Stimulated activated CD4-positive, alpha-beta T cell treated with anti-CD3 and anti-CD28 coated beads, TNF-alpha, amount 100 ng/mL, for 4 hours (primary cell): Measurements from ENCODE around the gene CD79B.
"Not testable (repeated sequence)": the region's sequence is repeated elsewhere in the genome, so short reads cannot be mapped to it uniquely, and the experiment has no call there.

Source experiments
- DNase-seq, 3 experiments: peaks; one replicate each; pipeline ENCODE4 v3.0.0-alpha.2; 2020; ENCODE audit warnings: low read depth in 3 of 3

CD79B gene

GRCh38 chr17:63911657-63912100 is 20.5 kb downstream of the CD79B start:
- peak in 2 of 3 experiments; percentile 35 to 41 for DNase-seq

DNA sequence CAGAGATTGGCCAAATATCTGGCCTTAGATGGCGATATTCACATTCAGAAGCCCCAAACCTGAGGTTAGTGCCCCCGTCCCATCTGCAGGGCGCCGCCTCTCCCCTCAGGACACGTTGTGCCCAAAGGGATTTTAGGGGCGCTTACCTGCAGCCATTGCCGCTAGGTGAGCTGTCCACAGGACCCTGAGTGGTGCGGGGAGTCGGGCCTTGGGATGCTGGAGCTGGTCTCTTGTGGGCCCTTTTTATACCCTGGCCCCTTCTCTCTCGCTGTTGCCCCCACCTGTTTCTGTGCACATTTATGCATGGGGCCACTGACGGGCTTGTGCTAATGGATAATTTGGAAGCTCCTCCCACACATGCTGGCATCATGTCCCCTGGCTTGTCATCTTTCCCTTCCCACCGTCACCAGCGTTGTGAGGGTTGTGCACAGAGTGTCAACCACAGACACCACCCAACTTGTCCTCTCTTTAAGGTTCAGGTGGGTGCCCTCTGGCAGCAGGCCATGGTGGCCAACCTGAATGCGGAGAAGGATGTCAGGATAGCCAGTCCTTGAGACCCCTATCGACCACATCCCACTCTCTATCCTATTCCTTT is 21.0 kb downstream of the CD79B start, which contains the start of gene CSHL1:
CSHL1 (minus strand) TSS at position 218 of the 595 bp plus-strand sequence; CDS start at position 156, 62 bp downstream.
- no peak for DNase-seq

- no peak for DNase-seq
Observed at GRCh38 chr17:63910096-63910495, 22.0 kb downstream of the CD79B start.

DNA sequence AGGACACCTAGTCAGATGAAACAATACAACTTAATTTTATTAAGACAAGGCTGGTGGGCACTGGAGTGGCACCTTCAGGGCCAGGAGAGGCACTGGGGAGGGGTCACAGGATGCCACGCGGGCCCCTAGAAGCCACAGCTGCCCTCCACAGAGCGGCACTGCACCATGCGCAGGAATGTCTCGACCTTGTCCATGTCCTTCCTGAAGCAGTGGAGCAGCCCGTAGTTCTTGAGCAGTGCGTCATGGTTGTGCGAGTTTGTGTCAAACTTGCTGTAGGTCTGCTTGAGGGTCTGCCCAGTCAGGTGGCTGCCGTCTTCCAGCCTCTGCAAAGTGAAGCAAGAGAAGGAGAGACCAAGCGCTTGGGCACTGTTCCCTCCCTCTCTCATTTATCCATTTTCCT is 22.5 kb downstream of the CD79B start:
- not testable (repeated sequence) for DNase-seq

- DNase-seq, result not testable (repeated sequence)
Observed at GRCh38 chr17:63907161-63907778, 24.9 kb downstream of the CD79B start.

- DNase-seq, result not testable (repeated sequence)
Observed at GRCh38 chr17:63904796-63905195, 27.3 kb downstream of the CD79B start.

DNA sequence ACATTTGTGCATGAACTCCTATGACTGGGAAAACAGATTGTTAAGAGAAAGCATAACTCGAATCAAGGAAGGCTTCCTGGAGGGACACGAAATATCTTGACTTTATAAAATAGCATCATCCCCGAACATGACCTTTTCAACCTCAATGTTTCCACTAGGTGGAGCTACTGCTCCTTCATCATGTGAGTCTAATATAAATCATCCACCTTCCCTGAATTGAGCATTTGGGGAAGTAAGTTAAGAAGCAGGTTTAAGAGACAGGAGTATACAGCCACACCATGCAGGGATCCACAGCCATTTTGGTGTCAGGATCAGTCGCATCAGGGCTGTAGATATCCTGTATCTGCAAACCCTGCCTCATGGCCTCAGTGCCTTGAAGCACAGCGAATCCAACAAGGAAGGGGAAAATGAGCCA is 28.3 kb downstream of the CD79B start:
- DNase-seq, result not testable (repeated sequence)

DNA sequence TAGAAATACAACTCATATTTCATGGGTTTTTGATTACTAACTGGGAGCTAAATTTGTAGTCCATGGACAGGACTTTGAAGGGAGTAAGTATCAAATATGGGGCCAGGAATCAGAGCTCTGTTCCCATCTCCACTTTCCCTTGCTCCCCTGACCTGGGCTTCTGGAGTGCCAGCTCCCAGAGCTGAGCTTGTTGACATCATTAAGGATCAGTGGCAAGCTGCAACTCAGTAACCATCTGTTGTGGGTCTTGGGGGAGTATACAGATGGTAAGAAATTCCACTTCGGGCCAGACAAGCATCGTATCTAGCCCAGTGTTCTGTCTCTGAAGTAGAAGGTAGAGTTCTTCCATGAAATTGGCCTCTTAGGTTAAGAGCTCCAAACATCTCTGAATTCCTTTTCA is 30.2 kb downstream of the CD79B start:
- not testable (repeated sequence) for DNase-seq

- DNase-seq, result not testable (repeated sequence)
Observed at GRCh38 chr17:63898899-63899798, 33.0 kb downstream of the CD79B start.

- not testable (repeated sequence) for DNase-seq
Observed at GRCh38 chr17:63896524-63897354, 35.4 kb downstream of the CD79B start, which contains the start of gene CSH1. Gene CSH1, minus strand, starts transcription at chr17:63896574. Its CDS starts 63 bp downstream, at chr17:63896511.

DNA sequence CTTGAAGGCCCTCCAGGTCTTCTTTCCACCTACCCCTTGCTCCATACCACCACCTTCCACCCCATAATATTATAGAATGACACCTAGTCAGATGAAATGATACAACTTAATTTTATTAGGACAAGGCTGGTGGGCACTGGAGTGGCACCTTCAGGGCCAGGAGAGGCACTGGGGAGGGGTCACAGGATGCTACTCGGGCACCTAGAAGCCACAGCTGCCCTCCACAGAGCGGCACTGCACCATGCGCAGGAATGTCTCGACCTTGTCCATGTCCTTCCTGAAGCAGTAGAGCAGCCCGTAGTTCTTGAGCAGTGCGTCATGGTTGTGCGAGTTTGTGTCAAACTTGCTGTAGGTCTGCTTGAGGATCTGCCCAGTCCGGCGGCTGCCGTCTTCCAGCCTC is 37.3 kb downstream of the CD79B start:
- not testable (repeated sequence) for DNase-seq

DNA sequence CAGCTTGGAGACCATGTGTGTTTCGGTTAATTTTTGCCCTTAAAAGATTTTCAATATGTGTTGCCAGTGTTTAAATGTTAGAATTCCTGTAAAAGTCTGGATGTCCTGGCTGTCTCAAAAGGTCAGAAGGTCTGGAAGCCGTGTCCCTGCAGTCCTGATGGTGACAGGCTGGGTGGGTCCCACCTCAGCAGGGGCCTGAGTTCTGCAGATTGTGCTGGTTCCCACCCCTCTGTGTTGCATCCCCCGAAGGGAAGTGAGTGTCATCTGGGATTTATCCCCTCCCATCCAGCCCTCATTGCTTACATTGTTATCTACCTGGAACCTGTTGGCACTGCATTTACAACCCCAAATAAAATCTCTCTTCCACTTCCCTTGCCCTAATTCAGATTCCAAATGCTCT is 38.1 kb downstream of the CD79B start:
- not testable (repeated sequence) for DNase-seq

- DNase-seq, result not testable (repeated sequence)
Observed at GRCh38 chr17:63892316-63893037, 39.7 kb downstream of the CD79B start.

GRCh38 chr17:63889026-63889848 is 42.9 kb downstream of the CD79B start:
- not testable (repeated sequence) for DNase-seq

- not testable (repeated sequence) for DNase-seq
Observed at GRCh38 chr17:63885119-63885518, 47.0 kb downstream of the CD79B start.

- DNase-seq, result not testable (repeated sequence)
Observed at GRCh38 chr17:63882626-63883126, 49.5 kb downstream of the CD79B start.

- peak; percentile 20 to 33 (median 30) for DNase-seq
Observed at GRCh38 chr17:63881935-63882601, 50.1 kb downstream of the CD79B start, which contains the start of gene GH2. Gene GH2, minus strand, starts transcription at chr17:63881944. Its CDS starts 143 bp downstream, at chr17:63881801.

DNA sequence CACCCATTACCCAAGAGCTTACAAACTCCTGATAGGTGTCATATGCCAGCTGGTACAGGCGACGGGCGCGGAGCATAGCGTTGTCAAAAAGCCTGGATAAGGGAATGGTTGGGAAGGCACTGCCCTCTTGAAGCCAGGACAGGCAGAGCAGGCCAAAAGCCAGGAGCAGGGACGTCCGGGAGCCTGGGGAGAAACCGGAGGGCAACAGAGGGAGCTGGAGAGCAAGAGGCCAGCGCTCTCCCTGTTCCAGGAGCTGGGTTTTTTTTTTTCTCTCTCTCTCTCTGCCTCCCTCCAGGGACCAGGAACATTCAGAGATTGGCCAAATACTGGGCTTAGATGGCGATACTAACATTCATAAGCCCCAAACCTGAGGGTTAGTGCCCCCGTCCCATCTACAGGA is 50.8 kb downstream of the CD79B start:
- not testable (repeated sequence) for DNase-seq

DNA sequence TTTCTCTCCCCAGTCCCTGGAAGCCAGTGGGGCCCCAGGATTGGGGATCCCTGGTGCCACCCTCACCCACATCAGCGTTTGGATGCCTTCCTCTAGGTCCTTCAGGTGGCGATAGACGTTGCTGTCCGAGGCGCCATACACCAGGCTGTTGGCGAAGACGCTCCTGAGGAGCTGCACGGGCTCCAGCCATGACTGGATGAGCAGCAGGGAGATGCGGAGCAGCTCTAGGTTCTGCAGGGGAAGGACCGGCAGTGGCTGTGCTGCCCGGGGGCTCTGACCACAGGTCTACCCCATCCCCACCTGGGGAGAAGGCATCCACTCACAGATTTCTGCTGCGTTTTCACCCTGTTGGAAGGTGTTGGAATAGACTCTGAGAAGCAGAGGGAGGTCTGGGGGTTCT is 51.4 kb downstream of the CD79B start:
- DNase-seq, result no peak
